ENCODE measurements around the gene SDF4. TPM values are rescaled to one million over a fixed set of nuclear protein-coding genes. Genes with fewer than 3 reads are reported as not detected.

The SDF4 gene
- 100 to 1,000 TPM in 1 of 2 donors, 10 to 100 TPM in 1; 68.4 to 144 TPM for total RNA-seq

GRCh38 chr1:1231400-1232207 lies at the start of gene SDF4:
TSS of gene SDF4 (minus strand) at chr1:1232001. CDS start at chr1:1228772, 3,229 bp downstream.
- DNase-seq (ENCODE audit: low spot score in 2 of 2) (peak; percentile 97 to 98), ATAC-seq (peak; percentile 97 to 98)
- Mint-ChIP-seq H3K9me3 (peaks cover 0 to 4% of the 10 kb centered on the region in 2 donors), H3K36me3 (peaks cover 29 to 33% of the 10 kb centered on the region in 2 donors), H3K27ac (peak within 1 kb of the TSS; percentile 93 to 98)

- no peaks in the 10 kb centered on the region for H3K36me3 Mint-ChIP-seq
- H3K9me3 Mint-ChIP-seq, result no peaks in the 10 kb centered on the region
- no peak overlapping the region for H3K27ac Mint-ChIP-seq
- ATAC-seq, result no peak
- no peak for DNase-seq (ENCODE audit: low spot score in 2 of 2)
Observed at GRCh38 chr1:1280782-1281481, 49.1 kb upstream of the SDF4 start.

DNA sequence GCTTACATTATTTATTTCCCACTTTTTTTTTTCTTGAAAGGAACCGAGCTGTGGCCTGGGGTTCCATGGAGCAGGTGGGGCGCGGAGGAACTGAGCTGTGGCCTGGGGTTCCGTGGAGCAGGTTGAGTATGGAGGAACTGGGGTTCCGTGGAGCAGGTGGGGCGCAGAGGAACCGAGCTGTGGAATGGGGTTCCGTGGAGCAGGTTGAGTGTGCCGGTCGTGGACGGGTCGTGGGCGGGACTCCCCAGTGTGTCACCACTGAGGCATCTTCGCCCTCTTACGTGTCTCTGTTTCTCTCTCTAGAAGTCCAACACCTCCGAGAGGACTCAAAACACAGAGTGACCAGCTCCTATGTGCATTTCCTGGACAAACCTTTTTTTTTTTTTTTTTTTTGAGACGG lies 47.2 kb upstream of the SDF4 start:
- no peaks in the 10 kb centered on the region for H3K9me3 Mint-ChIP-seq
- H3K36me3 Mint-ChIP-seq, result no peaks in the 10 kb centered on the region
- no peak overlapping the region for H3K27ac Mint-ChIP-seq
- ATAC-seq (no peak), DNase-seq (ENCODE audit: low spot score in 2 of 2) (no peak)

DNA sequence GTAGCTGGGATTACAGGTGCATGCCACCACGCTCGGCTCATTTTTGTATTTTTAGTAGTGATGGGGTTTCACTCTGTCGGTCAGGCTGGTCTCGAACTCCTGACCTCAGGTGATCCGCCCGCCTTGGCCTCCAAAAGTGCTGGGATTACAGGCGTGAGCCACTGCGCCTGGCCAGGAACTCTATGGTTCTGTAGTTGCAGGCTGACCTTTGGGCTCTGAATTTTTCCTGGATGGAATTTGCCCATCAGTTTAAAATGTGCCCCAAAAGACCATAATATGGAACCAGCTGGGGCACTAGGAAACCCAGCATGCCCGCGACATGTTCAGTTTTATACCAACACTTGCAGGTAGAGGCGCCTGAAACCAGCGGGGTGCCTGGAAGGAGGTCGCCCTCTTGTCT lies 46.8 kb upstream of the SDF4 start:
- H3K9me3 Mint-ChIP-seq, result no peaks in the 10 kb centered on the region
- H3K27ac Mint-ChIP-seq, result no peak overlapping the region
- no peak for ATAC-seq
- no peaks in the 10 kb centered on the region for H3K36me3 Mint-ChIP-seq
- no peak for DNase-seq (ENCODE audit: low spot score in 2 of 2)

DNA sequence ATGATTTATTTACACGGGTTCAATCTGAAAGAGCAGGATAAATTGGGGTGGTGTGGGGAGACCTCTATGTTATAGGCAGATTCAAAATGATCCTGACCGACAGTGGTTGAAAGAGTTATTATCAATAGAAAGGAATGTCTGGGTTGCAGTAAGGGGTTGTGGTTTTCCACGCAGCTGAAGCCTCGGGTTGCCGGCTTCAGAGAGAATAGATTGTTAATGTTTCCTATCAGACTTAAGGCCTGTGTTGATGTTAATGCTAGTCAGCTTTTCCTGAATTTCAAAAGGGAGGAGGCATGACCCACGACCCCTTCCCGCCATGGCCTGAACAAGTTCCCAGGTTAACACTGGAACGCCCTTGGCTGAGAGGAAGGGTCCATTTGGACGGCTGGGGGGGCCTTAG lies 44.0 kb upstream of the SDF4 start:
- no peak for ATAC-seq
- Mint-ChIP-seq H3K27ac (no peak overlapping the region), H3K9me3 (no peaks in the 10 kb centered on the region), H3K36me3 (peaks cover 13 to 14% of the 10 kb centered on the region in 2 donors)
- no peak for DNase-seq (ENCODE audit: low spot score in 2 of 2)

GRCh38 chr1:1274931-1275431 lies 43.2 kb upstream of the SDF4 start:
- DNase-seq (ENCODE audit: low spot score in 2 of 2), result no peak
- ATAC-seq, result no peak
- Mint-ChIP-seq H3K9me3 (no peaks in the 10 kb centered on the region), H3K36me3 (peaks cover 13 to 14% of the 10 kb centered on the region in 2 donors), H3K27ac (peak overlapping the region in 1 of 2 donors; percentile 68)

DNA sequence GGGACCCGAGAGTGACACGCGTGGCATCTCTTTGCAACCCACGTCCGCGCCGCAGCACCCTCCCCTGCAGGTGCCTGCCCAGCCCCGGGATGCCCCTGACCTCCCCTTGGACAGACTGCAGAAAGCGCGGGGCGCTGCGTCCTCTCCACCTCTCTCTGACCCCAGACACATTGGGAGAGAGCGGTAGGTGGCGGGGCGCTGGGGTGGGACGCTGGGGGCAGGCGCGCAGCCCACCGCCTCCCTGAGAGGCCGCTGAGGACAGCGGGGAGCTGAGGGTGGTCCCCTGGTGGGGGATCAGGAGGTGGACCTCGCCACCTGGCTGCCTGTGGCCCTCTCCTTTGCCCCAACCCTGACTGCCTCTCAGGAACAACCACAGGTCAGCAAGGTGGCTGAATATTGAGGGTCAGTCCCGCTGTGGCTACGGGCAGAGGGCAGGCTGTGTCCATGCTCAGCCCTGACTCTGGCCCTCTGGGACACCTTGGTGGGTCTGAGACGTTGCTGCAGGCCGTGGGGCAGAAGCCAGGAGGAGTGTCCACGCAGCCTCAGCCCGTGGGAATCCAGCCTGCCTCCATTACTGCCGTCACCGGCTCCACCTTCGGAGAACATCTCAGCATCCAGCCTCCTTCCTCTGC lies 42.6 kb upstream of the SDF4 start:
- H3K27ac Mint-ChIP-seq, result peak overlapping the region in 1 of 2 donors; percentile 68
- DNase-seq (ENCODE audit: low spot score in 2 of 2) (no peak), ATAC-seq (no peak)
- H3K9me3 Mint-ChIP-seq, result no peaks in the 10 kb centered on the region
- peaks cover 13 to 14% of the 10 kb centered on the region in 2 donors for H3K36me3 Mint-ChIP-seq

GRCh38 chr1:1273512-1274298 lies 41.9 kb upstream of the SDF4 start, which contains the start of gene UBE2J2:
TSS of gene UBE2J2 (minus strand) at chr1:1273854. CDS start at chr1:1267992, 5,862 bp downstream.
- peak; percentile 90 to 92 for DNase-seq (ENCODE audit: low spot score in 2 of 2)
- Mint-ChIP-seq H3K9me3 (no peaks in the 10 kb centered on the region), H3K36me3 (peaks cover 13 to 14% of the 10 kb centered on the region in 2 donors), H3K27ac (peak within 1 kb of the TSS; percentile 89 to 93)
- peak; percentile 97 to 98 for ATAC-seq

DNA sequence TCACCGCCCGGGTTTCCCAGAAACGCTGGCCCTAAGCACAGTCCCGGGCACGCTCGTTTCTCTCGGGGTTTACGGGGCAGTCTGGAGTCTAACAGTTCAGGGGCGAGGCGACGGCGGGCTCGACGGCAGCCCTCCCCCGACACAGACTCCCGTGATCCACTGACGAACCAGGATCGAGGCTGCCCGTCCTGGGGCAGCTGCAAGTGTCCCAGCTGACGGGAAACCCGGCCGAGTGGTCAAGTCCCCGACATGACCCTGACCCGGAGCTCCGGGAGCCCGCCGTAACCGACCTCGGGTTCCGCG lies 41.4 kb upstream of the SDF4 start:
- H3K36me3 Mint-ChIP-seq, result peaks cover 13 to 14% of the 10 kb centered on the region in 2 donors
- ATAC-seq (peak in 1 of 2 donors; percentile 7), DNase-seq (ENCODE audit: low spot score in 2 of 2) (no peak)
- no peaks in the 10 kb centered on the region for H3K9me3 Mint-ChIP-seq
- peak overlapping the region; percentile 89 to 93 for H3K27ac Mint-ChIP-seq

DNA sequence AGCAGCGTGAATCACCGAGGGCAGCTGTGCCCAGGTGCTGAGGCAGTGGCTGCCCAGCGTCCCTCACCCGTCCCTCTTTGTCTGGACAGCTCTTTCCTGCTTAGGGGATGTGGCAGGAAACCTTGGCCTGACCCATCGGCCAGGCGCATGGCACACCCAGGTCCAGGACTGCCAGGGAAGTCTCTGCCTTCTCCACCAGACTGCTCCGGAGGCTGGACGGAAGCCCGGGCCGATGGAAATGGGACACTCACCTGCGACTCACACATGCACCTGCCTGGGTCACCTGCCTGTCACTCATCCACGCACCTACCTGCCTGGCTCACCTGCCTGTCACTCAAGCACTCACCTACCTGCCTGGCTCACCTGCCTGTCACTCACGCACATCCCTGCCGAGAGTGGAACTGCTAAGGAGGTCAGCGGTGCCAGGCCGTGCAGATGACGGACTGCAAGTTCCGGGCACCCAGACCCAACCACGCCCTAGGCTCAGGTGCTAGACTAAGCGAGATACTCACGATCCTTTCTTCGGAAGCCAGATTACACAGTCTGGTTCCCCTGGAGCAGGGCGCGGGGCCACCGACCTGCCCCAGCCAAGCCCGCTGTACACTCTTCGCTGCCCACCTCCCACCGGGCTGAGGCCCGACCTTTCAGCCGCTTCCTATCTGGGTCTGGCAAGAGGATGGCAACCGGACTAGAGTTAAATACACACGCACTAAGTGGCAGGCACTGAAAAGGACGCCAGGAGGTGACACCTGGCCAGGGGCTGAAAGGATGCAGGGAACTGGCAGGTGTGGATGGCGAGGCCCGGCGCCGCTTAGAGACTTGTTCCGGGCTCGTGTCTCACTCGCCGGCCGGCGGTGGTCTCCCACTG lies 40.8 kb upstream of the SDF4 start:
- H3K9me3 Mint-ChIP-seq, result no peaks in the 10 kb centered on the region
- no peak for DNase-seq (ENCODE audit: low spot score in 2 of 2)

DNA sequence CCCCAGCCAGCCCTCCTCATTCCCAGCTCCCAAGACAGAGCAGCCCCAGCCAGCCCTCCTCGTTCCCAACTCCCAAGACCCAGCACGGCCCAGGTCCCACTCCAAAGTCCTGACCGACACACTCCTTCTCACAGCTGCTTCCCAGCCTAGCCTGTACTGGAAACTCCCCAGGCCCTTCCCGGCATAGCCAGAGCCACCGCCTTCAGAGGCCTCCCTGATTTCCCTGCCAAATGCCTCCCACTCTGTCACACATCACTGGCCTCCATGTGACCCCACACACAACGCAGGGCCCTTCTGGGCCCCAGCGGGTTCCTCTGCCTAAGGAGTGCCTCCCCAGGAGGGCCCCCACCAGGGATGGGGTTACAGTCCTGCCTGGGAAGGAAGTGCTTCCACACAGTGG lies 39.0 kb upstream of the SDF4 start:
- H3K9me3 Mint-ChIP-seq, result no peaks in the 10 kb centered on the region
- H3K27ac Mint-ChIP-seq, result peak overlapping the region; percentile 88 to 89
- DNase-seq (ENCODE audit: low spot score in 2 of 2) (no peak), ATAC-seq (no peak)
- peaks cover 13 to 14% of the 10 kb centered on the region in 2 donors for H3K36me3 Mint-ChIP-seq

More for the DNA sequence above, 40.8 kb upstream of the SDF4 start:
- peaks cover 13 to 14% of the 10 kb centered on the region in 2 donors for H3K36me3 Mint-ChIP-seq
- no peak for ATAC-seq
- peak overlapping the region; percentile 89 to 93 for H3K27ac Mint-ChIP-seq

- peaks cover 13 to 14% of the 10 kb centered on the region in 2 donors for H3K36me3 Mint-ChIP-seq
- no peak overlapping the region for H3K27ac Mint-ChIP-seq
- DNase-seq (ENCODE audit: low spot score in 2 of 2), result no peak
- no peaks in the 10 kb centered on the region for H3K9me3 Mint-ChIP-seq
- ATAC-seq, result no peak
Observed at GRCh38 chr1:1268284-1268682, 36.5 kb upstream of the SDF4 start.

DNA sequence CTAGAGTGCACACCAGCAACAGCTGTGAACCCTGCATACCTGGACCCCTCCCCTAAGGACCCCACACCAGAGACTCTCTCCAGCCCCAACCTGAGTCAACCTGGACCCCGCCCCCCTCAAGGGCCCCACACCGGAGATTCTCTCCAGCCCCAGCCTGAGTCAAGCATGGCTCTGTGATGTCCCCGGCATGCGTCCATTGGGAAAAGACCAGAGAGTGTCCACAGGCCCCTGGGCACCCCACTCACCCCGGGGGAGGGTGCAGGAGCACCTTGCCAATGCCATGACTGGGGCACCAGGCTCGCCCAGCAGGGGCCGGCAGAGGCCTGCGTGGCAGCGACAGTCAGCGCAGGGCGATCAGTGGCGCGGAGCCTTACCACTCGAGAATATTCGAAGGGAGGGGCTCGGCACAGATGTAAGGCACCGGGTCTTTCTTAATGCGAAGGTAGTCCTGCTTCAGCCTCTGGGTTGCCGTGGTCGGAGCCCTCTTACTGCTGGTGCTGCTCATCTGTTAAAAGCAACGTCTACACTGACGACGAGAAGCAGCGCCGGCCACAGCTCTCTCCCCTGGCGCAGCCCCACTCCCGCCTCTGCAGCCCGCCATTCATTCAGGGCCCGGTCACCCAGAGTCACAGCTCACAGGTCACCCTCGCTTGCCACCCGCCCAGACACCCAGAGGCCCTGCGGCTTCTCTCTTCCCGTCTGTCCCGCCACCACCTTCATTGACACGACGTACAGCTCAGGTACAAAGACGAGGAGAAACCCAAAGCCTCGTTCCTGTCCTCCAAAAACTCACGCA lies 35.9 kb upstream of the SDF4 start:
- H3K36me3 Mint-ChIP-seq, result peaks cover 8 to 11% of the 10 kb centered on the region in 2 donors
- DNase-seq (ENCODE audit: low spot score in 2 of 2) (no peak), ATAC-seq (no peak)
- no peaks in the 10 kb centered on the region for H3K9me3 Mint-ChIP-seq
- no peak overlapping the region for H3K27ac Mint-ChIP-seq

DNA sequence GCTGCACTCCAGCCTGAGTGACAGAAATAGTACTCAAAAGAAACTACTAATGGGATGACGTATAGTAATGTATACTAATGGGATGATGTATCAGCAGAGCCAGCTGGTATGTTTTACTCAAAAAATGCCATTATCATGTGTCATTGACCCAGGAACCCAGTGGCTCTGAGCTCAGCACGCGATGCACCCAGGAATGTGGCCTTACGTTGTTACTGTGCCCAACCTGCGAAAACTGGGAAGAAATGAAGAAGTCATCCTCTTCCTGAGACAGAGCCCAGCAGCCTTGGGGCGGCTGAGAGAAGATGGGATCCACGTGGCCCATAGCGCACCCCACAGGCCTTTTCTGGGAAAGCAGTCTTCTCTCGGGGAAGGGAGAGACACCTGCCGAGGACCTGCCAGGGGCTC lies 33.1 kb upstream of the SDF4 start:
- H3K36me3 Mint-ChIP-seq, result peaks cover 2 to 5% of the 10 kb centered on the region in 2 donors
- DNase-seq (ENCODE audit: low spot score in 2 of 2), result no peak
- no peak for ATAC-seq

GRCh38 chr1:1264026-1264425 lies 32.2 kb upstream of the SDF4 start:
- ATAC-seq (no peak), DNase-seq (ENCODE audit: low spot score in 2 of 2) (no peak)
- Mint-ChIP-seq H3K9me3 (no peaks in the 10 kb centered on the region), H3K27ac (no peak overlapping the region), H3K36me3 (peaks cover 5 to 9% of the 10 kb centered on the region in 2 donors)

More for the DNA sequence above, 33.1 kb upstream of the SDF4 start:
- H3K27ac Mint-ChIP-seq, result no peak overlapping the region
- no peaks in the 10 kb centered on the region for H3K9me3 Mint-ChIP-seq
